Brain microvascular endothelial cell (primary cell): Measurements from ENCODE around the gene FRMD6.
A peak's percentile ranks its signal among the peaks of the same experiment; 100 is the strongest.
"Not testable (repeated sequence)": the region's sequence is repeated elsewhere in the genome, so short reads cannot be mapped to it uniquely, and the experiment has no call there.

Source experiments
- DNase-seq: peaks from one replicate; pipeline ENCODE4 v3.0.0-alpha.2; 2020
- H3K27ac ChIP-seq: fragments of 250-450 bp; sonication (Bioruptor Pico); 2 replicates; pipeline ENCODE4 v1.5.1; 2020; ENCODE audit warnings: mild to moderate bottlenecking, moderate library complexity
- H3K27me3 ChIP-seq: fragments of 250-450 bp; sonication (Bioruptor Pico); replicated peaks from 2 replicates; pipeline ENCODE4 v1.5.1; 2020; ENCODE audit warnings: mild to moderate bottlenecking
- H3K36me3 ChIP-seq: fragments of 250-450 bp; sonication (Bioruptor Pico); replicated peaks from 2 replicates; pipeline ENCODE4 v1.5.1; 2020; ENCODE audit warnings: mild to moderate bottlenecking
- H3K4me3 ChIP-seq: 2 replicates; pipeline ENCODE4 v1.5.1; 2011; ENCODE audit warnings: low read depth, mild to moderate bottlenecking, control low read depth, low read length, moderate library complexity
- in situ Hi-C: cut with HindIII; loops from 2 replicates; pipeline ENCODE4 v1.10.0; 2017; ENCODE audit warnings: low sequenced_read_pairs, low pct_ligation_motif_present
- TF ChIP-seq, protein P1 (sequence below): IDR thresholded peaks from 2 replicates; pipeline ENCODE4 v1.5.1; 2011; ENCODE audit warnings: low read depth, mild to moderate bottlenecking, moderate library complexity, low read length, control low read depth, inconsistent platforms; ENCODE audit errors: missing control alignments

The FRMD6 gene

DNA sequence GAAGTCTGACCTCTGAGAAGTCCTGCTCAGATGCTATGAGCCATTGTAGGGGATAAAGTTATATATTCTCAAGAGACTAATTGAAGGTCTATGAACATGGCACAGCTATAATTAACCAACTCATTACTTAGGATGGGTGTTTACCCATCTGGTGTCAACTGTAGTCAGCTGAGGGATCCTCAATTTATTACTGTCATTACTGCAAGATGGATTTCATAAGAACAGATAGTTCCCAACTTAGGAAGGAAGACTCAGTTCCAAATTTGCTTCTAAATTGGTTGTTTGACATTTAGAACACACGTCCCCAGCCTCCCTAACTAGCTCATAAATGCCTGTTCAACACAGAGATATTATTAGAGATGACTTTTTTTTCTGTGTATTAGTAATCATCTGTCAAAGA, 81.4 kb downstream of the FRMD6 start:
- in situ Hi-C loops = no loop called here
- no peak for DNase-seq
- H3K27me3 ChIP-seq = no peaks in the 10 kb centered on the region

DNA sequence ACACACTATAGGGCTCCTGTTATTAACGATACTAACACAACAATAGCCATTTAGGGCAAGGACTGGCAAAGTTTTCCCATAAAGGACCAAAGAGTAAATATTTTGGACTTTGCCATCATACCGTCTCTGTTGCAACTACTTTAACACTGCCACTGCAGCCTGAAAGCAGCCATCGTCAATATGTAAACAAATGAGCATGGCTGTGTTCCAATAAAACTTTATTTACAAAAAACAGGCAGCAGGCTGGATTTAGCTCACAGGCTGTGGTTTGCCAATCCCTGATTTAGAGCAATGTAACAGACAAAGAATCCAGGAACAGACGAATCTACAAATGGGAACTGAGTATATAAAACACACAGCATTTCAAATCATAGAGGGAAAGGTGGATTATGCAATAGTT, 84.1 kb downstream of the FRMD6 start:
- H3K27ac ChIP-seq = no peak overlapping the region
- H3K36me3 ChIP-seq = peaks cover 4% of the 10 kb centered on the region
- no peaks in the 10 kb centered on the region for H3K27me3 ChIP-seq
- in situ Hi-C loops = no loop called here
- H3K4me3 ChIP-seq = no peak overlapping the region
- TF ChIP-seq, protein P1, sequence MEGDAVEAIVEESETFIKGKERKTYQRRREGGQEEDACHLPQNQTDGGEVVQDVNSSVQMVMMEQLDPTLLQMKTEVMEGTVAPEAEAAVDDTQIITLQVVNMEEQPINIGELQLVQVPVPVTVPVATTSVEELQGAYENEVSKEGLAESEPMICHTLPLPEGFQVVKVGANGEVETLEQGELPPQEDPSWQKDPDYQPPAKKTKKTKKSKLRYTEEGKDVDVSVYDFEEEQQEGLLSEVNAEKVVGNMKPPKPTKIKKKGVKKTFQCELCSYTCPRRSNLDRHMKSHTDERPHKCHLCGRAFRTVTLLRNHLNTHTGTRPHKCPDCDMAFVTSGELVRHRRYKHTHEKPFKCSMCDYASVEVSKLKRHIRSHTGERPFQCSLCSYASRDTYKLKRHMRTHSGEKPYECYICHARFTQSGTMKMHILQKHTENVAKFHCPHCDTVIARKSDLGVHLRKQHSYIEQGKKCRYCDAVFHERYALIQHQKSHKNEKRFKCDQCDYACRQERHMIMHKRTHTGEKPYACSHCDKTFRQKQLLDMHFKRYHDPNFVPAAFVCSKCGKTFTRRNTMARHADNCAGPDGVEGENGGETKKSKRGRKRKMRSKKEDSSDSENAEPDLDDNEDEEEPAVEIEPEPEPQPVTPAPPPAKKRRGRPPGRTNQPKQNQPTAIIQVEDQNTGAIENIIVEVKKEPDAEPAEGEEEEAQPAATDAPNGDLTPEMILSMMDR = no peak
- no peak for DNase-seq

More for the DNA sequence above, 81.4 kb downstream of the FRMD6 start:
- H3K36me3 ChIP-seq = peaks cover 28% of the 10 kb centered on the region
- TF ChIP-seq, protein P1 = no peak
- no peak overlapping the region for H3K27ac ChIP-seq
- H3K4me3 ChIP-seq = no peak overlapping the region

DNA sequence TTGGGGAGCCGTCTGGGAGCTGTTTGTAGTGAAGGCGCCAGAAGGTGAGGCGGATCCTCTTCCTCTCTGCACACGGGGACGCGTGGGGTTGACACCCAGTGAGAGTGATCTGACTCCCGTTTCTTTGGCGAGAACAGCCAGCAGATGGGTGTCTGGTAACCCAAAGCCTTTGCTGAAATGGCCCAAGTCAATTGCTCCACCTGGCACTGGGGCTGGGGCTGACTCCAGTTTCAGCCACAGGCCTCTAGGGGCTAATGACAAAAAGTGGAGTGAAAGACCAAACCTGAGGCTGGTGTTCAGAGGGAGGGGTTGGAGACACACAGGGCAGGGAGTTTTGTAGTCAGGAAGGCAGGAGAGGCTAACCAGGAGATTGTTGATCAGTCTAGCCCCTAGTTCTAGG, 87.0 kb downstream of the FRMD6 start:
- H3K4me3 ChIP-seq = no peak overlapping the region
- no peaks in the 10 kb centered on the region for H3K27me3 ChIP-seq
- DNase-seq = no peak
- no peak overlapping the region for H3K27ac ChIP-seq
- TF ChIP-seq, protein P1 = peak; percentile 27
- H3K36me3 ChIP-seq = no peaks in the 10 kb centered on the region
- in situ Hi-C loops = no loop called here

DNA sequence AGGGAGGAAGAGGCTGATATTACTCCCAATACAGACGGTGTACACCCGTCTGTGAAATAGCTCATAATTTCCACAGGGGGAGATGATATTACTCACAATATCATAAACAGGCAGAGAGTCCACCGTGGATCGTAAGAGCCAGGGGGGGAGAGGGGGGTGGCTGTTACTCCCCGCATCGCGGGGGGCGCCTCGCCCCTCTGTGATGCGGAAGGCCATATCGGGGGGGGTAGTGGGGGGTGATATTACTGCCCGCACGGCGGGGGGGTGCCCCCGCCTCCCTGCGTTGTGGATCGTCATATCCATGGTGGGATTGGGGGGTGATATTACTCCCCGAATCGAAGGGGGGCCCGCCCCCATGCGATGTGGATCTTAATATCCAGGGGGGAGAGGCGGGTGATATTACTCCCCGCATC, 91.9 kb downstream of the FRMD6 start:
- no peak overlapping the region for H3K27ac ChIP-seq
- no peak for DNase-seq
- in situ Hi-C loops = no loop called here
- no peaks in the 10 kb centered on the region for H3K27me3 ChIP-seq
- no peaks in the 10 kb centered on the region for H3K36me3 ChIP-seq
- no peak overlapping the region for H3K4me3 ChIP-seq
- TF ChIP-seq, protein P1 = no peak

DNA sequence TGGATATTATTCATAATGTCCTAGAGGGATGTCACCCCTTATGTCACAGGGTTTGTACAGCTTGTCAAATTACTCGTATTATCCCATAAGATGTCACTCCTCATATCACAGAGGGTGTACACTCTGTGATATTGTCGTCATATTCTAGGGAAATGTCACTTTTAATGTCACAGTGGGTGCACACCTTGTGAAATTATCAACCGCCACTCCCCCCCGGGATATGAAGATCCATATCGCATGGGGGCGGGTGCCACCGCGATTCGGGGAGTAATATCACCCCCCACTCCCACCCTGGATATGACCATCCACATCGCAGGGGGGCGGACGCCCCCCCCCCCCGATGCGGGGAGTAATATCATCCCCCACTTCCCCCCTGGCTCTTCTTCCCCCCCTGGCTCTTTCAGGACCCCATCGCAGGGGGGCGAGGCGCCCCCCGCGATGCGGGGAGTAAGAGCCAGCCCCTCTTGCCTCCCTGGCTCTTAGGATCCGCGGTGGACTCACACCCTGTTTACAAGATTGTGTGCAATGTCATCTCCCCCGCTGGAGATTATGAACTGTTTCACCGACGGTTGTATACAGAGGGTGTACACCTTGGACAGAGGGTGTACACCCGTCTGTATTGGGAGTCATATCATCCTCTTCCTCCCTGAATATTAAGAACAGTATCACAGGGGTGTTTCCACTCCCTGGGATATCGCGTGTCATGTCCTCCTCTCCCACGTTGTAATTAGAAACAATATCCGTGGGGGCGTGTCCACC, 92.8 kb downstream of the FRMD6 start:
- H3K27me3 ChIP-seq = no peaks in the 10 kb centered on the region
- no peaks in the 10 kb centered on the region for H3K36me3 ChIP-seq
- H3K27ac ChIP-seq = no peak overlapping the region
- DNase-seq = no peak
- in situ Hi-C loops = no loop called here
- no peak overlapping the region for H3K4me3 ChIP-seq
- TF ChIP-seq, protein P1 = no peak

DNA sequence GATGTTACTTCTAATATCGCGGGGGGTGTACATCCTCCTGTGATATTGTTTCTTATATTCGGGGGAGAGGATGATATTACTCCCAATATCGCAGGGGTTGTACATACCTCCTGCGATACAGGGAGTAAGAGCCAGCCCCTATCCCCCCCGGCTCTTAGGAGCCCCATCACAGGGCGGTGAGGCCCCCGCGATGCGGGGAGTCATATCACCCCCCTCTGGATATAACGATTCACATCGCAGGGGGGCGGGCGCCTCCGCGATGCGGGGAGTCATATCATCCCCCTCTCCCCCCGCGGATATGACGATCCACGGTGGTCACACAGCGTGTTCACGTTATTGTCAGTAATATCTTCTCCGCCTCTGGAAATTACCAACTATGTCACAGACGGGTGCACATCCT, 95.1 kb downstream of the FRMD6 start:
- in situ Hi-C loops = not testable (repeated sequence)

More for the DNA sequence above, 95.1 kb downstream of the FRMD6 start:
- DNase-seq, H3K27me3 ChIP-seq, H3K36me3 ChIP-seq, H3K4me3 ChIP-seq, H3K27ac ChIP-seq: not testable (repeated sequence)
